Stimulated activated CD8-positive, alpha-beta memory T cell treated with anti-CD3 and anti-CD28 coated beads, Interleukin-7, amount 100 ng/mL, for 24 hours (primary cell): ENCODE measurements around the gene FCGR1A.
"Not testable (repeated sequence)": the region's sequence is repeated elsewhere in the genome, so short reads cannot be mapped to it uniquely, and the experiment has no call there.

ENCODE experiments used
- DNase-seq: peaks from one replicate; pipeline ENCODE4 v3.0.0-alpha.2; 2020; ENCODE audit warnings: low read depth

Gene FCGR1A

GRCh38 chr1:149833144-149833543, 50.6 kb downstream of the FCGR1A start:
- not testable (repeated sequence) for DNase-seq

GRCh38 chr1:149841149-149841548, 58.7 kb downstream of the FCGR1A start:
- DNase-seq: not testable (repeated sequence)
